Fibroblast of pulmonary artery (primary cell): ENCODE data around the gene IRGC.

Source experiments
- DNase-seq: peaks from one replicate; pipeline ENCODE4 v3.0.0-alpha.2; 2010; ENCODE audit warnings: low read depth
- H3K4me3 ChIP-seq: replicated peaks from 2 replicates; pipeline ENCODE4 v1.5.1; 2011; ENCODE audit warnings: low read depth, mild to moderate bottlenecking, control low read depth, low read length, moderate library complexity
- TF ChIP-seq, protein P1 (sequence below): IDR thresholded peaks from 2 replicates; pipeline ENCODE4 v1.5.1; 2011; ENCODE audit warnings: mild to moderate bottlenecking, control low read depth, low read length, inconsistent platforms; ENCODE audit errors: missing control alignments

The IRGC gene

GRCh38 chr19:43731346-43731745, 15.5 kb downstream of the IRGC start:
- TF ChIP-seq, protein P1, sequence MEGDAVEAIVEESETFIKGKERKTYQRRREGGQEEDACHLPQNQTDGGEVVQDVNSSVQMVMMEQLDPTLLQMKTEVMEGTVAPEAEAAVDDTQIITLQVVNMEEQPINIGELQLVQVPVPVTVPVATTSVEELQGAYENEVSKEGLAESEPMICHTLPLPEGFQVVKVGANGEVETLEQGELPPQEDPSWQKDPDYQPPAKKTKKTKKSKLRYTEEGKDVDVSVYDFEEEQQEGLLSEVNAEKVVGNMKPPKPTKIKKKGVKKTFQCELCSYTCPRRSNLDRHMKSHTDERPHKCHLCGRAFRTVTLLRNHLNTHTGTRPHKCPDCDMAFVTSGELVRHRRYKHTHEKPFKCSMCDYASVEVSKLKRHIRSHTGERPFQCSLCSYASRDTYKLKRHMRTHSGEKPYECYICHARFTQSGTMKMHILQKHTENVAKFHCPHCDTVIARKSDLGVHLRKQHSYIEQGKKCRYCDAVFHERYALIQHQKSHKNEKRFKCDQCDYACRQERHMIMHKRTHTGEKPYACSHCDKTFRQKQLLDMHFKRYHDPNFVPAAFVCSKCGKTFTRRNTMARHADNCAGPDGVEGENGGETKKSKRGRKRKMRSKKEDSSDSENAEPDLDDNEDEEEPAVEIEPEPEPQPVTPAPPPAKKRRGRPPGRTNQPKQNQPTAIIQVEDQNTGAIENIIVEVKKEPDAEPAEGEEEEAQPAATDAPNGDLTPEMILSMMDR = no peak
- H3K4me3 ChIP-seq = no peak overlapping the region
- no peak for DNase-seq

DNA sequence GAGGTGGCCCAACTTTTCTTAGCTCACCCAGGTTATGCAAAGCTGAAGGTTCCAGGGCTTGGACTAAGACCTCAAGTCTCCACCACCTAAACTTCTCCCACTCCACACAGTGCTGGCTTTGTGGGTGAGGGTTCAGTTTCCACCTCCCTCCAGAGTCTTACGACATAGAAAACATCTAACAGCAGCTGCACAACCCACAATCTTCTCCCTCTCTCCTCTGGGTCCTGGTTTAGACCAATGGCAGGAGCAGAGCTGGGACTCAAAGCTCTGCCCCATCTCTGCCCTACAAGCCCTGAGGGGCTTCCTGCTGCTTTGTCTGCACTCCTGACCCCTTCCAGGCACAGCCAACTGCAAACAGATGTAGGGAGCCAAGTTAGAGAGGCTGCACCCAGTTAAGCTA, 16.0 kb downstream of the IRGC start:
- no peak overlapping the region for H3K4me3 ChIP-seq
- DNase-seq = no peak
- TF ChIP-seq, protein P1 = no peak

GRCh38 chr19:43735013-43735412, 19.1 kb downstream of the IRGC start:
- no peak for DNase-seq
- no peak overlapping the region for H3K4me3 ChIP-seq
- TF ChIP-seq, protein P1 = no peak

GRCh38 chr19:43735957-43736356, 20.1 kb downstream of the IRGC start:
- H3K4me3 ChIP-seq = no peak overlapping the region
- DNase-seq = peak; percentile 21
- TF ChIP-seq, protein P1 = no peak

DNA sequence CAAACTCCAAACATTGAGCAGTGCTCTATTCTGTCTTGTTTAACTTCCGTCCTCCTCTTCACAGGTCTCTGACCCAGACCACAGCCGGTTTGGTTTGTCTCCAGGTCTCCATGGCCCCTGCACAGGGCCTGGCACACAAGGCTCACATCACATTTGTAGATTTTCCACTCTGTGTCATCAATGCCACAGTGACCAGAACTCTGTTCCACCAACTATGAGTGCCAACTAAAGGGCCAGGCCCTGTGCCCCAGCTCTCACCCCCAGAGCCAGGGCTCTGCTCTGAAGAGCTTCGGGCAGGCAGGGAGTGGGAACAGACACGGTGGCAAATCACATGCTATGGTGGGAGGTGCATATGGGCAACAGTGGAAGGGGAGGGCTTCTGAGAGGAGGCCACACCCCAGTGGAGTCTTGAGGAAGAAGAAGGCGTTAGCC, 22.9 kb downstream of the IRGC start:
- DNase-seq = no peak
- TF ChIP-seq, protein P1 = no peak
- no peak overlapping the region for H3K4me3 ChIP-seq

GRCh38 chr19:43739439-43740235, 23.8 kb downstream of the IRGC start:
- DNase-seq = no peak
- H3K4me3 ChIP-seq = no peak overlapping the region
- TF ChIP-seq, protein P1 = no peak
